NT2/D1 (cell line): ENCODE measurements around the gene UBAC1.

Experiments
- DNase-seq: peaks from one replicate; pipeline ENCODE4 v3.0.0-alpha.2; 2011; ENCODE audit warnings: low read depth, low spot score
- H3K27me3 ChIP-seq: 2 replicates; pipeline ENCODE4 v1.6.0; 2011; ENCODE audit warnings: mild to moderate bottlenecking; ENCODE audit not compliant: insufficient read length, insufficient read depth
- H3K36me3 ChIP-seq: 2 replicates; pipeline ENCODE4 v1.6.1; 2011; ENCODE audit warnings: mild to moderate bottlenecking, low read length, mixed read lengths; ENCODE audit not compliant: insufficient read depth, insufficient read length
- H3K4me1 ChIP-seq: 2 replicates; pipeline ENCODE4 v1.5.1; 2011; ENCODE audit not compliant: insufficient read depth, insufficient read length
- H3K4me3 ChIP-seq: 2 replicates; pipeline ENCODE4 v1.5.1; 2011; ENCODE audit warnings: low read depth; ENCODE audit not compliant: insufficient read length
- H3K9ac ChIP-seq: 2 replicates; pipeline ENCODE4 v1.6.0; 2011; ENCODE audit warnings: low read depth; ENCODE audit not compliant: insufficient read length
- H3K9me3 ChIP-seq: 2 replicates; pipeline ENCODE4 v1.5.1; 2011; ENCODE audit warnings: mild to moderate bottlenecking, low read length; ENCODE audit not compliant: insufficient read depth
- SUZ12 ChIP-seq: IDR thresholded peaks from 2 replicates; pipeline ENCODE4 v1.6.1; 2011; ENCODE audit not compliant: insufficient read length, insufficient read depth; ENCODE audit errors: extremely low read depth
- YY1 ChIP-seq: IDR thresholded peaks from 2 replicates; pipeline ENCODE4 v1.6.1; 2011; ENCODE audit not compliant: insufficient read length, insufficient read depth
- ZNF274 ChIP-seq: IDR thresholded peaks from 2 replicates; pipeline ENCODE4 v1.6.1; 2011; ENCODE audit warnings: mild to moderate bottlenecking, low read depth, low read length

The UBAC1 gene

DNA sequence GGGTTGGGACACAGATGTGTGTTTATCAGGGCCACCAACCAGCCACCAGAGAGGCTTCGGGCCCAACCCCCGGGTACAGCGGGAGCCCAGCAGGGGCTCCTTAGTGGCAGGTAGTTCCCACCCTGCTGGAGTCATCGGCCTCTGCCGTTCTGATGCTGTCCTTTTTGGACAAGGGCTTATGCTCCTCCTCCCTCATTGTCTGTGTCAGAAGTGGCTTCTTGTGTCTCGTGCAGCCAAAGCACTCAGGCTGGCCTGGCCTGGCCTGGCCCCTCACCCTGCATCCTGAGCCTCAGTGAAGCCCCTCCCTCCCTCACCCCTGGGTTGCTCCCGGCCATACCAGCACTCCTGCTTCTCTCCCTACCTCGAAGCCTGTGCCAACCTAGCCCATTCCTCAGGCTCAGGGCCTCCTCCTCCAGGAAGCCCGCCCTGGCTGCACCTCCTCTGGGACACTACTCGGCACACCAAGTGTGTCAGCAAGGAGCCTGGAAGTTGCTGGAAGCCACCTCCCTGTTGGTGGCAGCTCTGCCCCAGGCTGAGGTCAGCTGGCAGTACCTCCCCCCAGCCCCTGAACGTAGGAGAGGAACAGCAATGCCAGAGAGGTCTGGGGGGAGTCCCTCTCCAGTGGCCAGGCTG, 4.1 kb upstream of the UBAC1 start:
- H3K9me3 ChIP-seq = no peaks in the 10 kb centered on the region
- H3K36me3 ChIP-seq = no peaks in the 10 kb centered on the region
- peak overlapping the region; percentile 57 for H3K9ac ChIP-seq
- H3K4me1 ChIP-seq = peaks cover 20% of the 10 kb centered on the region
- H3K27me3 ChIP-seq = peaks cover 2% of the 10 kb centered on the region
- H3K4me3 ChIP-seq = no peak overlapping the region
- TF ChIP-seq ZNF274 = no peak
- no peak for TF ChIP-seq SUZ12
- TF ChIP-seq YY1 = no peak
- DNase-seq = no peak

DNA sequence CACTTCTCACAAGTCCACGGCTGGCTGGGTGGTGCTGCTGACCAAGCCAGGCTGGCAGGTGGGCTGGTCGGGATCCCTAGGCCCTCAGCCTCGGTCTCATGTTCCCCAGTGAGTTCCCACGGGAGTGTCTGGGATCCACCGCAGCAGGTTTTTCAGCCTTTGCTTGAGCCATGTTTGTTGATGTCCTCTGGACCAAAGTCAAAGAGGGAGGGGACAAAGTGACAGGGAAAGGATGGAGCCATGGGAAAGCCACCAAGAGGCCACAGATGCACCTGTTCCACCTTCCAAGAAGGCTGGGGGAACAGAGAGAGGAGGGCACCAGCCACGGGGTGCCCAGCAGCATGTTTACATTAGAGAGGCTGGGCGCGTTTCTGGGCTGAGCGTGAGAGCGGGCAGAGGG, 2.8 kb upstream of the UBAC1 start:
- H3K27me3 ChIP-seq = no peaks in the 10 kb centered on the region
- no peak for DNase-seq
- peaks cover 25% of the 10 kb centered on the region for H3K4me1 ChIP-seq
- H3K9me3 ChIP-seq = no peaks in the 10 kb centered on the region
- TF ChIP-seq SUZ12 (no peak), ZNF274 (no peak), YY1 (no peak)
- H3K9ac ChIP-seq = no peak overlapping the region
- peaks cover 3% of the 10 kb centered on the region for H3K36me3 ChIP-seq
- no peak overlapping the region for H3K4me3 ChIP-seq

DNA sequence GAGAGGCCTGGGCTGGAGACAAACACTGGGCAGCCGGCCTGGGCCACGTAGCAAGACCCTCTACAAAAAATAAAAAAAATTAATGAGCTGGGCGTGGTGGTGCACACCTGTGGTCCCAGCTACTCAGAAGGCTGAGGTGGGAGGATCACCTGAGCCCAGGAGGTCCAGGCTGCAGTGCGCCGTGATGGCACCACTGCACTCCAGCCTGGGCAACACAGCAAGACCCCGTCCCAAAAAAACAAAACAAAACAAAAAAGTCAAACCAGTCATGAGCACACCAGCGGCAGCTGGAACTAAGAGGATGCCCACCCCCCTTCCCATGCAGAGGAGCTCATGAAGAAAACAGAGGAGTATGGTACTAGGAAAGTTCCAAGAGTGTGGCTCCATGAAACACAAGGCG, 2.2 kb upstream of the UBAC1 start:
- no peak for TF ChIP-seq YY1
- TF ChIP-seq SUZ12 = no peak
- no peak for TF ChIP-seq ZNF274
- DNase-seq = no peak
- Histone ChIP-seq H3K27me3 (no peaks in the 10 kb centered on the region), H3K9me3 (no peaks in the 10 kb centered on the region), H3K36me3 (peaks cover 7% of the 10 kb centered on the region), H3K4me3 (no peak overlapping the region), H3K9ac (no peak overlapping the region), H3K4me1 (peaks cover 25% of the 10 kb centered on the region)

DNA sequence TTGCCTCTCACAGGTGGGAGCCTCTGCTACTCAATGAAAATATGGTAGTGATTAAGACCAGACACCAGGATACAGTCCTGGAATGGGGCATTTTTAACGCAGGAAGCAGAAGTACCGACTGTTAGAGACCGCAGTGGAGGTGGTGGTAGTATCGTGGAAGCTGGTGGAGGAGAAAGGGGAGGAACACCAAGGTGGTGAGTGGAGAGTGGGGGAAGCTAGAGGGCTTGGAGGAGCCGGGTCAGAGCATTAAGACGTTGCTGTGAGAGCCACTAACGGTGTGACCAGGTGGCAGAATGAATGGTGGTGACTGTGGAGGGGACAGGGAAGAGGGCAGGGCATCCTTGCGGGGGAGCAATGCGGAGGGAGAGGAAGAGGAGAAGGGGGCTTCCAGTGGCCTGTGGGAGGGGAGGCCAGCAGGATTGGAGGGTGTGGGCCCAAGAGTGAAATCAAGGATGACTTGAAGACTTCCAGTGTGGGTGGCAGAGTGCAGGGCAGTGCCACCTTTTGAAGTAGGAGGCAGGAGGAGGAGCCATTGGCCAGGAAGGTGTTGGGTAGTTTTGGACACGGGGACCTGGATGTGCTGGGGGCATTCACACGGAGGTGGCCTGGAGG, 1.6 kb upstream of the UBAC1 start:
- TF ChIP-seq ZNF274 (no peak), SUZ12 (no peak), YY1 (no peak)
- H3K27me3 ChIP-seq = no peaks in the 10 kb centered on the region
- no peaks in the 10 kb centered on the region for H3K9me3 ChIP-seq
- no peak for DNase-seq
- H3K4me1 ChIP-seq = peaks cover 20% of the 10 kb centered on the region
- H3K4me3 ChIP-seq = no peak overlapping the region
- H3K9ac ChIP-seq = no peak overlapping the region
- peaks cover 9% of the 10 kb centered on the region for H3K36me3 ChIP-seq

DNA sequence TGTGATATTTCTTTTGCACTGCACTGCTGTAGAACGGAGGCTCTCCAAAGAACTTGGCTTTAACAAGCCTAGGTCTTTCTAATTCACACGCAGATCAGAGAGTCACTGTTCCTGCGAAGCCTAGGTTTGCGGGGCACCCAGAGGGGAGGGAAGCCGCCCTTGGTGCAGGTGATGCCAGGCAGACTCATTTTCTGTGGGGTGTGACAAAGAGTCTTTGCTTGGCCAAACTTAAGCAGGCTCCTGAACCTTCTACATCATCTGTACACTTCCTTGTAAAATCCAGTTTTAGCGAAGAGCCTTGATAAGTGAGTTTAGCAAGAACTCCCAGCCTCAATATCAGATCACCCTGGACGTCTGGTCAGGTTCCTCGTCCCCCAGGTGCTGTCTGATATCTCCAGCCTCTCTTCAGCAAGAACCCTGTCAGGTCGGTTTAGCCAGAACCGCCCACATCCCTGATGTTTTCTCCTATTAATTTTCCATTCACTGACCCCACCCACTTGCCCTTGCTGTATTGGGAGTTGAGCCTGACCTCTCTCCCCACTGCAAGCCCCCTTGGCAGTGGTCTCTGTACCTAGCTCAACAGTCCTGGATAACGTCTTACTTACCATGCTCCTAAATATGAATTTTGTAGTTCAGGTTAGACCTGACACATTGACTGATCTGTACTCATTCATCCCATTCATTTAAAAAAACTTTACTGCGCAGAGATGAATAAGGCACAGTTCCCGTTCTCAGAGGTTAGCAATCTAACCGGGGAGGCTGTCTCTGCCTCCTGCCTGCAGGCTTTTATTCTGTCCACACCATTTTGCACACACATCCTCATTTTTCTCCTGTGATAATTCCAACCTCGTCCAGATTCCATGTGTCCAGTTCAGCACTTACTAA, 880 bp upstream of the UBAC1 start:
- TF ChIP-seq ZNF274 (no peak), SUZ12 (no peak), YY1 (no peak)
- Histone ChIP-seq H3K9me3 (no peaks in the 10 kb centered on the region), H3K9ac (peak overlapping the region; percentile 50), H3K36me3 (peaks cover 13% of the 10 kb centered on the region), H3K4me1 (peaks cover 13% of the 10 kb centered on the region), H3K27me3 (no peaks in the 10 kb centered on the region), H3K4me3 (peak overlapping the region; percentile 17)
- no peak for DNase-seq

DNA sequence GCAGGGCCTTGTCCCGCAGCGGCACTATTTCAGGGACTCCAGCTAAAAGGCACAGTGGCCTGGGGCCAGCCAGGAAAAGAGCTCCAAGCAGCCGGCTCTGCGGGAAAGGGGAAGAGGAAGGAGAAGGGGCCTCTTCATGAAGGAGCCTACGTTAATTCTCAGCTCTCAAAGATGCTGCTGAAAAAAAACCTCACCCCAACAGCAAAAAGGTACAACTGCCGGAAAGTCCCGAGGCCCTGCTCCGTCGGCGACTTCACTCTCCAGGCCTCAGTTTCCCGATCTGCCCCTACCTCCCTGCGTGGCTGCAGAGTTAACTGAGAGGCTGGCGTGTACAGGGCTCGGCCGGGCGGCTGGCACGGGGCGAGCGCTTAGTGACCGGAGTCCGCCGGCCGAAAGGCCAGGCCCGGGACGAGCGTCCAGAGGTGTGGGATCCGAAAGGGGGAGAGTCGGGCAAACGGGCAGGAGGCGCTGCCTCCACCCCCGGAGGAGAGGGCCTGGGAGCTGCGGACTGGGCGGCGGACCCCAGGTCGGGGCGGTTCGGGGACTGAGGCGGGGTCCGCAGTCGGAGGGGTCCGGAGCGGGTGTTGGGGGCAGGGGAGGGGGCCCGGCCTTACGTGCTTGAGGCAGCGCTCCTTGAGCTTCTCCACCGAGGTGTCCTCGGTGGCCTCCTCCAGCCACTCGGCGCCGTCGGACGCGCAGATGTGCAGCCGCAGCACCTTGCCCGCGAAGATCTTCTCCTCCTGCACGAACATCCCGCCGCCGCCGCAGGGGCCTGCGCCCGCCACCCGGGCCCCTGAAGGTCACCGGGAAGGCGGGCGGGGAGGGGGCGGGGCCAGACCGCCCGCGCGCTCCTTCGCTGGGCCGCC, 529 bp downstream of the UBAC1 start:
- H3K36me3 ChIP-seq = peaks cover 27% of the 10 kb centered on the region

More for the DNA sequence above, 529 bp downstream of the UBAC1 start:
- H3K9ac ChIP-seq = peak overlapping the region; percentile 94
- no peaks in the 10 kb centered on the region for H3K9me3 ChIP-seq
- peaks cover 12% of the 10 kb centered on the region for H3K4me1 ChIP-seq
- DNase-seq = no peak
- TF ChIP-seq YY1 = no peak
- H3K4me3 ChIP-seq = peak overlapping the region; percentile 77
- H3K27me3 ChIP-seq = no peaks in the 10 kb centered on the region
